ENCODE data around the gene TFRC.
"Not testable (repeated sequence)": the region's sequence is repeated elsewhere in the genome, so short reads cannot be mapped to it uniquely, and the experiment has no call there.

TFRC gene

GRCh38 chr3:196111939-196112386, 30.1 kb upstream of the TFRC start:
- Histone ChIP-seq H3K36me3 (ENCODE audit: control insufficient read depth, insufficient read depth, low read length) (no peaks in the 10 kb centered on the region), H3K4me3 (replicated peaks; ENCODE audit: low read depth, low read length) (no peak overlapping the region), H3K27me3 (replicated peaks; ENCODE audit: control insufficient read depth, insufficient read depth, low read length) (no peaks in the 10 kb centered on the region)
- DNase-seq (ENCODE audit: extremely low read depth, insufficient read length): peak; percentile 73
- no peak for TF ChIP-seq CTCF (IDR thresholded peaks at IDR 0.05; ENCODE audit: insufficient read depth, low read length, poor library complexity, severe bottlenecking)

DNA sequence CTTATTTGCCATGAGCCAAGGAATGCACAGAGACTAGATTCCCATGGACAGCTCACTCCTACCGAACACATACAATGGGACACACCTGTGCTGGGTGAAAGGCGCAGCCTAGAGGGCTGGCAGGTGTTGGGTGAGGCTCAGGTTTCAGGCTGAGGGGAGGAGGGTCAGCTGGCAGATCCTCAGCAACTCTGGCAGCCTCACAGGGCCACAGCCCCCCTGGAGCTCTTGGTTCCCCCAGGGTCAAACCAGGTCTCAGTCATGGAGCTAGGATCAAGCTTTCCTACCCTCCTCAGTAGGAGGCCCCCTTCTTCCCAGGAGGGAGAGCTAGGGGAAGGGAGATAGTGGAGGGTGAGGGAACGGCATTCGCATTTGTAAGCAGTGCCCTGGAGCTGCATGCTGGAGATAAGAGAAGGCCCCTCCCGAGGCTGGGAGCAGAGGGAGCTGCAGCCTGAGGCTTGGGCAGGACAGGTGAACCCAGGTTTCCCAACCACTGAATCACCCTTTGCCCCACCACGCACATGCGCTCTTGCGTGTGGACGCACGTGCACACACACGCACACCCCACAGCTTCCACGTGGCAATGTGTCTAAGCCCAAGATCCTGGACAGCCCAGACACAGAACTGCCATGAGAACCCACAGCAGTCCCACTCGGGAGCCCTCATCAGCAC, 26.3 kb upstream of the TFRC start:
- Histone ChIP-seq H3K27me3 (replicated peaks; ENCODE audit: control insufficient read depth, insufficient read depth, low read length) (no peaks in the 10 kb centered on the region), H3K36me3 (ENCODE audit: control insufficient read depth, insufficient read depth, low read length) (no peaks in the 10 kb centered on the region), H3K4me3 (replicated peaks; ENCODE audit: low read depth, low read length) (no peak overlapping the region)
- no peak for DNase-seq (ENCODE audit: extremely low read depth, insufficient read length)
- no peak for TF ChIP-seq CTCF (IDR thresholded peaks at IDR 0.05; ENCODE audit: insufficient read depth, low read length, poor library complexity, severe bottlenecking)

- not testable (repeated sequence) for H3K27me3 ChIP-seq (replicated peaks; ENCODE audit: control insufficient read depth, insufficient read depth, low read length); H3K36me3 ChIP-seq (ENCODE audit: control insufficient read depth, insufficient read depth, low read length); DNase-seq (ENCODE audit: extremely low read depth, insufficient read length); H3K4me3 ChIP-seq (replicated peaks; ENCODE audit: low read depth, low read length)
Observed at GRCh38 chr3:196104707-196105106, 22.8 kb upstream of the TFRC start.

GRCh38 chr3:196098365-196098980, 16.6 kb upstream of the TFRC start:
- not testable (repeated sequence) for H3K27me3 ChIP-seq (replicated peaks; ENCODE audit: control insufficient read depth, insufficient read depth, low read length); H3K4me3 ChIP-seq (replicated peaks; ENCODE audit: low read depth, low read length); DNase-seq (ENCODE audit: extremely low read depth, insufficient read length); H3K36me3 ChIP-seq (ENCODE audit: control insufficient read depth, insufficient read depth, low read length)

GRCh38 chr3:196097373-196098154, 15.7 kb upstream of the TFRC start:
- no peak for DNase-seq (ENCODE audit: extremely low read depth, insufficient read length)
- TF ChIP-seq CTCF (IDR thresholded peaks at IDR 0.05; ENCODE audit: insufficient read depth, low read length, poor library complexity, severe bottlenecking): no peak
- no peaks in the 10 kb centered on the region for H3K36me3 ChIP-seq (ENCODE audit: control insufficient read depth, insufficient read depth, low read length)
- no peaks in the 10 kb centered on the region for H3K27me3 ChIP-seq (replicated peaks; ENCODE audit: control insufficient read depth, insufficient read depth, low read length)
- H3K4me3 ChIP-seq (replicated peaks; ENCODE audit: low read depth, low read length): no peak overlapping the region

DNA sequence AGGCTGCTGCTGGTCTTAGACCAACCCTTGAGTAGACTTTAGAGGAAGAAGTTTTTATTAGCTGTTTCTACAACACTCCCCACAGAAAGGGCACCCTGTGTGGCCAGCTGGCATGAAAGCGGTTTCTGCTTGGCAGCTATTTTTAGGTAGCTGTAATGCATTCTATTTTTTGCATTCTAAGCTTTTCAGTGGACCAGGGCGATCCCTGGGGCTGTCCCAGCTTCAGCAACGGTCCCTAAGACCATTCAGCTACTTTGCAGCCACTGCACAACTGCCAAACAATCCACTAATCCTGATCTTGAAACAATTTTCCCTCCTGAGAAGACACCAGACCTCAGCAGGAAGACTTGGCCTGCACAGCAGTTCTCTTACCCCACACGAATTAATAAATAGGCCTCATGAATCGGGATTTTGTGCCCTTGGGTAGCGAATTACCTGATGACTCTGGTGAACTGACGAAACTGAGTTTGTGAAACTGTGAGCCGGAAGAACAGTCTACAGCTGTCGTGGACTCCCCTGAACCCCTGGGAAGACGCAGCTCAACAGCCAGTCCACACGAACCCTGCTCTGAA, 14.6 kb upstream of the TFRC start:
- peak; percentile 65 for DNase-seq (ENCODE audit: extremely low read depth, insufficient read length)
- H3K27me3 ChIP-seq (replicated peaks; ENCODE audit: control insufficient read depth, insufficient read depth, low read length): no peaks in the 10 kb centered on the region
- H3K4me3 ChIP-seq (replicated peaks; ENCODE audit: low read depth, low read length): peak overlapping the region; percentile 28
- TF ChIP-seq CTCF (IDR thresholded peaks at IDR 0.05; ENCODE audit: insufficient read depth, low read length, poor library complexity, severe bottlenecking): no peak
- H3K36me3 ChIP-seq (ENCODE audit: control insufficient read depth, insufficient read depth, low read length): no peaks in the 10 kb centered on the region
